Naive B cell (primary cell): Measurements from ENCODE around the gene BLOC1S5. TPM values are rescaled to one million over a fixed set of nuclear protein-coding genes. Genes with fewer than 3 reads are reported as not detected.
A peak's percentile ranks its signal among the peaks of the same experiment; 100 is the strongest.

Source experiments
- ATAC-seq, 2 donors: fragments of 150-1000 bp; cut with Tn5 transposase; 2 replicates each; pipeline ENCODE4 v1.10.0; 2021; ENCODE audit warnings: low read depth in 2 of 2, mild to moderate bottlenecking in 2 of 2, moderate library complexity in 2 of 2
- DNase-seq: peaks from one replicate; pipeline ENCODE4 v3.0.0; 2022
- H3K27ac Mint-ChIP-seq, 6 donors: one replicate each; pipeline ENCODE4 v1.8.0; 2020 to 2022; ENCODE audit warnings: mild to moderate bottlenecking in 6 of 6, mixed read lengths in 6 of 6, moderate library complexity in 5 of 6, inconsistent platforms in 2 of 6
- H3K27me3 Mint-ChIP-seq, 3 donors: one replicate each; pipeline ENCODE4 v1.8.0; 2021 to 2022; ENCODE audit warnings: mixed read lengths in 3 of 3, mild to moderate bottlenecking in 1 of 3
- H3K36me3 Mint-ChIP-seq, 2 donors: one replicate each; pipeline ENCODE4 v1.8.0; 2020 to 2022; ENCODE audit warnings: mixed read lengths in 2 of 2, inconsistent platforms in 1 of 2, mild to moderate bottlenecking in 1 of 2
- H3K4me1 Mint-ChIP-seq, 3 donors: one replicate each; pipeline ENCODE4 v1.8.0; 2020 to 2022; ENCODE audit warnings: mixed read lengths in 3 of 3, inconsistent platforms in 1 of 3, mild to moderate bottlenecking in 1 of 3, moderate library complexity in 1 of 3
- H3K4me3 Mint-ChIP-seq, 8 donors: one replicate each; pipeline ENCODE4 v1.8.0; 2020 to 2022; ENCODE audit warnings: mild to moderate bottlenecking in 8 of 8, mixed read lengths in 8 of 8, moderate library complexity in 8 of 8, inconsistent platforms in 2 of 8
- H3K9me3 Mint-ChIP-seq, 7 donors: one replicate each; pipeline ENCODE4 v1.8.0; 2020 to 2022; ENCODE audit warnings: mixed read lengths in 7 of 7, mild to moderate bottlenecking in 5 of 7, inconsistent platforms in 2 of 7, moderate library complexity in 1 of 7
- polyA plus RNA-seq, 6 donors: library from polyadenylated mRNA; unstranded; fragments of 300-500 nt; fragmentation: Illumina TruSeq; gene quantifications; one replicate each; pipeline ENCODE4 v1.2.3, GENCODE V29; 2021; ENCODE audit warnings: low read depth in 6 of 6

The BLOC1S5 gene, protein sequence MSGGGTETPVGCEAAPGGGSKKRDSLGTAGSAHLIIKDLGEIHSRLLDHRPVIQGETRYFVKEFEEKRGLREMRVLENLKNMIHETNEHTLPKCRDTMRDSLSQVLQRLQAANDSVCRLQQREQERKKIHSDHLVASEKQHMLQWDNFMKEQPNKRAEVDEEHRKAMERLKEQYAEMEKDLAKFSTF
- polyA plus RNA-seq = 10 to 100 TPM; 20.1 to 52.2 (median 32.1) TPM

DNA sequence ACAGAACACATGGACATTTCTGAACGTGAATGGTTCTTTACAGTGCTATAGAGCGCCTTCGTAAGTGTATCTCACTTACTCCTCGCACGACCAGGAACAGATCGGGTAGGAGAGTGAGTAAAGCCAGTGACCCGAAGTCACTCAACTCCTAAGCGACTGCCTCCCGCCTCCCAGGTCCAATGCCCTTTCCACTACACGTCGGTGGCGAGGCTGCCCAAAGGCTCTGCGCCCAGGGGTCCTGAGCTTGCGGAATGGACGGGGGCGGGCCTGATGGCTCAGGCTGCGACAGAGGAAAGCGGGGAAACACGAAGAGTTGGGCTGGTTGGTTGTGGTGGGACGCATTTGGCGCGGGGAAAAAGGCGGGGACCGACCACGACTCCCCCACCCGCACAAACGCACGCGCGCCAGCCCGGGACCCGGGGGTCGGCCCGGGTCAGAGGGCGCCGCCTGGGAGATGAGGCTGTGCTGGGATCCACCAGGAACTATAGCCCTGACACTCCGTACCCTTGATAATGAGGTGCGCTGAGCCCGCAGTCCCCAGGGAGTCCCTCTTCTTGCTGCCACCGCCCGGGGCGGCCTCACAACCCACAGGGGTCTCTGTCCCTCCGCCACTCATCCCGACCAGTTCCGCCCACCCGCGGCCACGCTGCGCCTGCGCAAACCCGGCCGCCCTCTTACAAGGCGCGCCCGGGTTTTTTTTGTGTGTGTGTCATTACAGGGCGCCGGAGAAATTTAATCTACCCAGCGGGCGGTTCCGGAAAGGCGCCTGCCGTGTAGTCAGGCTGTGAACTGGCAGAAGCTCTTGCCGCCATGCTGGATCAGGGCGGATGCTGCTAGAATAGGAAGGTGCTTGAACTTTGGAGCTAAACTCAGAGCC lies at the start of gene BLOC1S5:
Gene BLOC1S5, minus strand, starts transcription at position 629 of the 877 bp plus-strand sequence. Its CDS starts 13 bp downstream, at position 616.
- H3K4me3 Mint-ChIP-seq = peak within 1 kb of the TSS; percentile 91 to 96 (median 94)
- peaks cover 0 to 25% (median 0%) of the 10 kb centered on the region in 3 donors for H3K4me1 Mint-ChIP-seq
- no peaks in the 10 kb centered on the region for H3K9me3 Mint-ChIP-seq
- peak within 1 kb of the TSS; percentile 89 to 98 (median 97) for H3K27ac Mint-ChIP-seq
- H3K36me3 Mint-ChIP-seq = peaks cover 5 to 8% of the 10 kb centered on the region in 2 donors
- ATAC-seq = peak; percentile 92 to 93
- DNase-seq = peak; percentile 98
- no peaks in the 10 kb centered on the region for H3K27me3 Mint-ChIP-seq

DNA sequence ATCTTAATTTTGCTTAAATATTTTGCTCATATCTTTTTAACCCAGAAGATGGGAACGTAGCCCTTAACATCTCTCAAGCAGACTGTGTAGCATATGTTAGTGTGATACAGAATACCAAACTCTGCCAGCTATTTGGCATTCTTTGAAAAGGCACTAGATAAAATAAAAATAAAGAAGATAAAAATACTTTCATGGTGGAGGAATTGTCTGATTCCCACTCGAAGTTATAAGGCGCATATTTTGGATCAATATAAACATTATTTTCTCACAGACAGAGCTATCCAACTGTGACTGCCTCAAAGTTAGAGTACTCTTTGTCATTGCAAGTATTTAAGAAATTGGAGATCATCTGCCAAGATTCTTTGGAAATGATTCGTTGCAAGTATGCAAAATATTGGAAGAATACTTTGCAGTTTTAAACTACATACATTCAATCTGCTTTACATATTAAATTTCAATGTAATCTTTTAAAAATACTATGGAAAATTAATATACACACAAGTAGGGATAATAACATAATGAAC lies 49.0 kb upstream of the BLOC1S5 start:
- H3K27ac Mint-ChIP-seq = no peak overlapping the region
- no peak overlapping the region for H3K4me3 Mint-ChIP-seq
- no peak for DNase-seq
- H3K36me3 Mint-ChIP-seq = peaks cover 0 to 1% of the 10 kb centered on the region in 2 donors
- H3K27me3 Mint-ChIP-seq = peaks cover 32 to 47% (median 36%) of the 10 kb centered on the region in 3 donors
- no peak for ATAC-seq
- peaks cover 0 to 4% (median 0%) of the 10 kb centered on the region in 3 donors for H3K4me1 Mint-ChIP-seq
- peaks cover 0 to 8% (median 0%) of the 10 kb centered on the region in 7 donors for H3K9me3 Mint-ChIP-seq

DNA sequence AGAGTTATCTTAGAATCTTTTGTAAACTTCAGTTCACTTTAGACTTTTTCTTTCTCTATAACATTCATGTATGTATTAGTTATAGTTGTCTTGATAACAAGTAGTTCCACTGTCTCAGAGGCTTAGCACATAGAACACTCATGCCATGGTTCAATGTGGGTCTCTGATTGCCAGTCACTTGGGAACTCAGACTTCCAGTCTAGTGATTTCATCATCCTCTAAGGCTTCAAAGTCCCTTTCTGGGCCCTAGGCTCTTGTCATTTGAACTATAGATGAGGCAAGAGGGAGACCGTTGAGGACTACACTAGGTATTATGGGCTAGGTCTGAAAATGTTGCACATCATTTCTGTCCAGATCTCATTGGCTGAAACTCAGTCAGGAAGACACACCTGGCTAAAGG lies 46.5 kb upstream of the BLOC1S5 start:
- DNase-seq = no peak
- H3K27ac Mint-ChIP-seq = no peak overlapping the region
- H3K36me3 Mint-ChIP-seq = peaks cover 12% of the 10 kb centered on the region in 2 donors
- no peak for ATAC-seq
- H3K9me3 Mint-ChIP-seq = peaks cover 0 to 14% (median 4%) of the 10 kb centered on the region in 7 donors
- H3K4me1 Mint-ChIP-seq = peaks cover 0 to 4% (median 0%) of the 10 kb centered on the region in 3 donors
- H3K4me3 Mint-ChIP-seq = no peak overlapping the region
- peaks cover 54 to 65% (median 57%) of the 10 kb centered on the region in 3 donors for H3K27me3 Mint-ChIP-seq

DNA sequence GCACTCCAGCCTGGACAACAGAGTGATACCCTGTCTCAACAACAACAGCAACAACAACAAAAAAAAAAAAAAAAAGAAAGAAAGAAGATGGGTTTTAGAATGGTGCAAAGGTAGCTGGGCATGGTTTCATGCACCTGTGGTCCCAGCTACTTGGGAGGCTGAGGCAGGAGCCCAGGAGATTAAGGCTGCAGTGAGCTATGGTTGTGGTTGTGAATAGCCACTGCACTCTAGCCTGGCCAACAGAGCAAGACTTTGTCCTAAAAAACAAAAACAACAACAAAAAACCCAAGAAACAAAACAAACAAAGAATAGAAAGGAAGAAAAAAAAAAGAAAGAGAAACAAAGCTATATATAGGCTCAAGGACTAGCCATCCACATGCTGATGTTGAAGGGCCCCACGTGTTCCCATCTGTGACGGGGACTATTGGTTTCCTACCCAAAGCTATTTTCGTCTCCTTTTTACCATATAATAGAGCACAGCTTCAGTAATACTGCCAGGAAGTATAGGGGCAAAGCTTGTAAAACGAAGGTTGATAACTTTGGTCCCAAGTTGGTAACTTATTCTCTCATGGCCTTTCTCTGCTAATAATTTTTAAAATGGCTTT lies 46.0 kb upstream of the BLOC1S5 start:
- Mint-ChIP-seq H3K27me3 (peaks cover 54 to 60% (median 58%) of the 10 kb centered on the region in 3 donors), H3K9me3 (peaks cover 0 to 14% (median 4%) of the 10 kb centered on the region in 7 donors), H3K36me3 (peaks cover 12% of the 10 kb centered on the region in 2 donors), H3K4me3 (no peak overlapping the region), H3K4me1 (peaks cover 0 to 4% (median 0%) of the 10 kb centered on the region in 3 donors), H3K27ac (no peak overlapping the region)
- no peak for ATAC-seq
- DNase-seq = no peak

DNA sequence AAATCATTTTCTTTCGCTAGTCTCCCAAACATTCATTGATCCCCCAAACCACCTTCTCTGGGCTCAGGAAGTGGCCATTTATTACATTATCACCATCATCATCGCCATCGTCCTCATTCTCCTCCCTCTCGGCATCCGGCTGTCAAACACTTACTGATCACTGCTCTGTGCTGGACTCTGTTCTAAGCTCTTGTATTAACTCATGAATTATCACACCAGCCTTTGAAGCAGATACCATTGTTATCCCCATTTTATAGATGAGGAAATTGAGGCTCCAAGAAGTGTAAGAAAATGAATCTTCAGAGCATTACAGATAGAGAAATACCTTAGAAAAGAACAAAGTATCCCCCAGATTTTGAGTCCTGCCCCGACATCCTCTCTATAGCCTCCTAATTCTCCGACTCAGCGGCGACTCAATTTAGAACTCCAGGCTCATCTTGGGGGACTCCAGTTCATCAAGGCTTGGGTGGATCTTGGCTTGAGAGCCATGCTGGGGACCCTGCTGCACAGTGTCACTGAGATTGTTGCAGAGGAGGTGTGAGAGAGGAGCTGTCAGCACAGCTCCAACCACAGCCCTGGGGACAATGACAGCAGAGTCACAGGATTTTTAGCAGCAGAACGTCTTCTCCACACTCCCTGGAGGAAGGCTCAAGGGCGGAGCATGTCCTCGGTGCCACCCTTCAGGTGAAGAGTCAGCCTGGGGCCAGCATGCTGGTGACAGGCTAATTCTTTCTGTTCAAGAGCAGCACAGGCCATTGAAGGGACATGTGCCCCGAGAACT lies 44.8 kb upstream of the BLOC1S5 start:
- Mint-ChIP-seq H3K4me3 (no peak overlapping the region), H3K27ac (no peak overlapping the region), H3K27me3 (peaks cover 48 to 57% (median 56%) of the 10 kb centered on the region in 3 donors), H3K36me3 (peaks cover 12% of the 10 kb centered on the region in 2 donors), H3K9me3 (peaks cover 0 to 14% (median 4%) of the 10 kb centered on the region in 7 donors), H3K4me1 (peaks cover 0 to 4% (median 0%) of the 10 kb centered on the region in 3 donors)
- DNase-seq (no peak), ATAC-seq (no peak)

DNA sequence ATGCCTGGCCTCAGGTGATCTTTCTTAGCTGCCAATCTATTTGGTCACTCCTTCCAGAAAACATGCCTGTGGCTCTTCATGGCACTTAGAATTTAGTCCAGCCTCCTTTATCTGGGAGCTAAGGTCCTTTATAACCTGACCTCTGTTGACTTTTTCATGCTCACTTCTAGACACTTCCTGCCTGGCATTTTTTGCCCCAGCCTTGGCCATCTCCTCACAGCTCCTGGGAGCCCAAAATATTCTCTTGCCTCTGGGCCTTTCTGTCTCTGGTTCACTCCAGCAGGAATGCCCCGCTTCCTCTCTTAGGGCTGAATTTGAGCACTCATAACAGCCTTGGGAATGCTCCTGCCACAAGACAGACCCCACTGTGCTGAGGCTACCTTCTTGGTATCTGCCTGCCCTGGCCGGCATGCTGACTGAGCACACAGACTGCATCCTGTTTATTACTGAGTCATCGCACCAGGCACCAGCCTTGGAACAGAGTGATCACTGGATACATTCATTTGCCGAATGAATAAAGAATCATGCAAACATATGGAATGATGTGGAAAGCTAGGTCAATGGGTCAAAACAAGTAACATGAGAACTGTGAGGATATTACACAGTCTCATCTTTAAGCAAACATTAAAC lies 44.0 kb upstream of the BLOC1S5 start:
- Mint-ChIP-seq H3K36me3 (peaks cover 12% of the 10 kb centered on the region in 2 donors), H3K4me3 (no peak overlapping the region), H3K27me3 (peaks cover 48 to 56% (median 56%) of the 10 kb centered on the region in 3 donors), H3K27ac (no peak overlapping the region), H3K9me3 (peaks cover 0 to 14% (median 4%) of the 10 kb centered on the region in 7 donors), H3K4me1 (peaks cover 0 to 4% (median 0%) of the 10 kb centered on the region in 3 donors)
- DNase-seq (no peak), ATAC-seq (no peak)

DNA sequence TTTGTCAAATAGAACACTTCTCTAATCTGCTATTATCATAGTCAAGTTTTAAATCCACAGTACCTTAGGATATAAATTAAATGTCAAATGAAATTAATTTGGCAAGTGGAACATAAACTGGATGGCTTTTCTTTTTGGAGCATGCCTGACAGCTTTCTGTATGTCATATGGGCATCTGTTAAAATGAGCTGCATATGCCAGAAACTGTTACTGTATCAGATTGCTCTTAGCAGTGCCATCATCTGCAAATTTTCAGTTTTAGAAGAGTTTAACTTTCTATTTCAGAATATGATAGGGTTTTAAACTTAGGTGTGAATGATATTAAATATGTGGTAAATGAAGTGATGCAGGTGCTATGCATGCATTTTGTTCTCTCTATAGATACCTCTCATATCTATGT lies 41.6 kb upstream of the BLOC1S5 start:
- Mint-ChIP-seq H3K9me3 (peaks cover 0 to 14% (median 4%) of the 10 kb centered on the region in 7 donors), H3K4me1 (peaks cover 11 to 19% (median 16%) of the 10 kb centered on the region in 3 donors), H3K27ac (no peak overlapping the region), H3K36me3 (peaks cover 12% of the 10 kb centered on the region in 2 donors), H3K27me3 (peaks cover 39 to 56% (median 51%) of the 10 kb centered on the region in 3 donors), H3K4me3 (no peak overlapping the region)
- no peak for DNase-seq
- no peak for ATAC-seq

DNA sequence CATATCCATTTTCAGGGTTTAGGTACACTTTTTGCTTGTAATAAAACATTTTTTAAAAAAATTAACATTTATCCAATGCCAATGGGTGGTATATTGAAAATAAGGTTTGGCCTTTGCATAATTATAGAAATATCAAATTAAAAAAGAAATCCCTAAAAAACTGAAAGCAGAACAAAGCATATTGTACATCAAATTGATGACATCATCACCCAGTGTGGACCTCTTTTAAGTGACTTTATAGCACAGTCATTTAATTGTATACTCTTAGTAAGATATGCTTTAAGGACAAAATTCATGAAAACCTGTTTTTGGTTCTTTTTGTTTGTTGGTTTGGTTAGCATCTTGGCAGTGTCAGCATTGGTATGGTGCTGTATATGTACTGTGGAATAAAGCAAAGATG lies 39.5 kb upstream of the BLOC1S5 start:
- no peak for DNase-seq
- H3K4me3 Mint-ChIP-seq = no peak overlapping the region
- peaks cover 12% of the 10 kb centered on the region in 2 donors for H3K36me3 Mint-ChIP-seq
- H3K9me3 Mint-ChIP-seq = peaks cover 0 to 14% (median 4%) of the 10 kb centered on the region in 7 donors
- H3K27me3 Mint-ChIP-seq = peaks cover 24 to 43% (median 37%) of the 10 kb centered on the region in 3 donors
- no peak overlapping the region for H3K27ac Mint-ChIP-seq
- no peak for ATAC-seq
- peaks cover 23 to 26% (median 25%) of the 10 kb centered on the region in 3 donors for H3K4me1 Mint-ChIP-seq

DNA sequence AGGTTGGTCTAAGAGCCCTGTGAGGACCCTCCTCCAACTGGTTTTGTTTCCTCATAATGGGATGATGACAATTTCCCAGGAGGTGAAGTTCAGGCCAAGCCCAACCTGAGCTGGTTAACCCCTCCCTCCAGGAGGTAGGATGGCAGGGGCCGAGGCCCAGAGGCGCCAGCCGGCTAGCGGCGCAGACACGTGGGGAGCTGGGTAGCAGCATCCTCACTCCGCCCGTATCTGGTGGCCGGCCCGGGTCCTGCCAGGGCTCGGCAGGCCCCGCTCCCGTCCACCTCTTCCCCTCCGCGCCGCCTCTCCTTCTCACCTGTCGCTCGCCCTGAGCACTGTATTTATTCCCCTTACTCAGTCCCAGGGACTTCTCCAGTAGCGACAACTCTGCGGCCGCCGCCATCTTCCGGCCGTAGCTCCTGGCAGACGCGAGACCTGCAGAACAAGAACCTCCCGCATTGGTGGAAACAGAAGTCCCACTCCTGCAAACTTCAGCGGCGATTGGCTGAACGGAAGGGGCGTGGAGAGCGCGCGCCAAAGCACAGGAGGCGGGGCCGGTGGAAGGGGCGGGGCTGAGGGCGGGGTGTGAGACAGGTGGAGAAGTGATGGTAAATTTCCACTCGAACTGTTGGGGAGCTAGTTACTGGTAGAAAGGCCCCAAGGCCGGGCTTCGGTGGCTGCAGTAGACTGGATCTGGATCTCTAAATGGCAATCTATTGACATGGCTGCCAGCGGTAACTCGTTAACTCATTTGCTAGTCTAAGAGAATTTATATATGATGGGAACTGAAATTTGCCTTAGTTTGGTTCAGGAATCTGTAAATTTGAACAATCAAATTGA lies 38.2 kb upstream of the BLOC1S5 start, which contains the start of gene EEF1E1:
Gene EEF1E1, minus strand, starts transcription at position 427 of the 837 bp plus-strand sequence. Its CDS starts 27 bp downstream, at position 400.
- ATAC-seq = peak; percentile 98
- H3K4me3 Mint-ChIP-seq = peak within 1 kb of the TSS; percentile 90 to 100 (median 98)
- peaks cover 0 to 13% (median 3%) of the 10 kb centered on the region in 7 donors for H3K9me3 Mint-ChIP-seq
- peak; percentile 90 for DNase-seq
- peaks cover 23 to 28% (median 26%) of the 10 kb centered on the region in 3 donors for H3K4me1 Mint-ChIP-seq
- H3K36me3 Mint-ChIP-seq = peaks cover 7 to 12% of the 10 kb centered on the region in 2 donors
- H3K27ac Mint-ChIP-seq = peak within 1 kb of the TSS; percentile 14 to 99 (median 98)
- peaks cover 14 to 29% (median 24%) of the 10 kb centered on the region in 3 donors for H3K27me3 Mint-ChIP-seq

DNA sequence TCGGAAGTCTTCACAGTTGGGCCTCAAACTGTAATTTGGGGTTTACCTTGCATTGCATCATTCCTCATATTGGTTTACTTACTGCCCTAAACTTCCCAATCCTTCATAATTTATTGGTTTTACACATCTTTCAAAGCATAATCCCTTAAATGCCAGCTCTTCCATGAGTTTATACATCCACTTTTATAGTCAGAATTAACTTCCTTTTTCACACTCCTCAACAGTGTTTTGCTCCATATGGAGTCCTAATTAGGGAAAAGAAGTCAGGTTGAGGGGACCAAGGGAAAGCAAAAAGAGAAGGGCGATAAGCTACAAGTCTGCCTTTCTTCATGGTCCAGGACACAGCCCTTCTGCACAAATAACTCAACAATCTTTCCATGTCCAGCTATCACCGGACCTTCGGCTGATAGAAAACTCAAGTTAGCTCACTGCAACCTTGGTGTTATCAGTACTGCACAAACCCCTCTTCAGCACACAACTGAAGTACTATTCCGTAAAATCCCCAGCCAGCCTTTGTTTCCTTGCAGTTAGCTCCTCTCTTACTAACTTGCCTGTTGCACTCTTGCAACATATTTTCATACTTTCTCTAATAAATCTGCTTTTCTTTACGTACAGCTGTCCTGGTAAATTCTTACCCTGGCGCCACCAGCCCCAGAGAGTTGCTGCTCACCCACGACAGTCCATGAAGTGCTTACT lies 36.1 kb upstream of the BLOC1S5 start:
- Mint-ChIP-seq H3K4me1 (peaks cover 23 to 28% (median 26%) of the 10 kb centered on the region in 3 donors), H3K36me3 (peaks cover 0 to 7% of the 10 kb centered on the region in 2 donors), H3K4me3 (peak overlapping the region in 4 of 8 donors; percentile 10 to 68 (median 32)), H3K27me3 (peaks cover 0 to 12% (median 8%) of the 10 kb centered on the region in 3 donors), H3K27ac (peak overlapping the region in 3 of 6 donors; percentile 9 to 70 (median 17)), H3K9me3 (no peaks in the 10 kb centered on the region)
- ATAC-seq (no peak), DNase-seq (no peak)

DNA sequence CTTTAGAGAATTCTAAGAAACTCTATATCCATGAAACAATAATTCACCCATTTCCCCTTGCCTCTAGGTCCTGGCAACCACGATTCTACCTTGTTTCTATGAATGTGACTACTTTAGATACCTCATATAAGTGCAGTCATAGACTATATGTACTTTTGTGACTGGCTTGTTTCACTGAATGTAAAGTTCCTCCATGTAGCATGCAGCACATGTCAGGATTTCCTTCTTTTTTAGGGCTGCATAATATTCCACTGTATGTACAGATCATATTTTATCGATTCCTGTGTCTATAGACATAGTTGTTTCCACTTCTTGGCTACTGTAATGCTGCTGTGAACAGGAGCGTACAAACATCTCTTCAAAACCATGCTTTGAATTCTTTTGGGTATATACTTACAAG lies 26.5 kb upstream of the BLOC1S5 start:
- H3K27ac Mint-ChIP-seq = peak overlapping the region in 1 of 6 donors; percentile 44
- no peak for ATAC-seq
- DNase-seq = no peak
- H3K27me3 Mint-ChIP-seq = no peaks in the 10 kb centered on the region
- no peak overlapping the region for H3K4me3 Mint-ChIP-seq
- peaks cover 0 to 18% (median 11%) of the 10 kb centered on the region in 7 donors for H3K9me3 Mint-ChIP-seq
- H3K4me1 Mint-ChIP-seq = peaks cover 4 to 7% (median 6%) of the 10 kb centered on the region in 3 donors
- peaks cover 54 to 58% of the 10 kb centered on the region in 2 donors for H3K36me3 Mint-ChIP-seq
